GM23338 (cell line): ENCODE measurements around the gene SERINC5. TPM values are rescaled to one million over a fixed set of nuclear protein-coding genes. Genes with fewer than 3 reads are reported as not detected.

ENCODE experiments used
- ATAC-seq: fragments of 200-7000 bp; cut with Tn5 transposase; 3 replicates; pipeline ENCODE4 v1.9.1; 2020
- DNase-seq: peaks from one replicate; pipeline ENCODE4 v3.0.0-alpha.2; 2015; ENCODE audit warnings: low spot score
- H2AFZ ChIP-seq: fragments of 200-600 bp; sonication (generic); 2 replicates; pipeline ENCODE4 v1.8.0; 2016; ENCODE audit warnings: antibody characterized with exemption, mild to moderate bottlenecking, moderate library complexity
- H3F3A ChIP-seq: fragments of 200-600 bp; sonication (generic); replicated peaks from 2 replicates; pipeline ENCODE4 v1.8.0; 2017; ENCODE audit warnings: antibody characterized with exemption, mixed run types, low read depth
- H3K27ac ChIP-seq: fragments of 200-600 bp; sonication (generic); 2 replicates; pipeline ENCODE4 v1.6.1; 2016; ENCODE audit warnings: low read depth
- H3K27me3 ChIP-seq: fragments of 200-600 bp; sonication (generic); 2 replicates; pipeline ENCODE4 v1.8.0; 2016; ENCODE audit warnings: mild to moderate bottlenecking, mixed run types, moderate library complexity; ENCODE audit not compliant: insufficient read depth
- H3K36me3 ChIP-seq: fragments of 200-600 bp; sonication (generic); 2 replicates; pipeline ENCODE4 v1.8.0; 2016; ENCODE audit warnings: mild to moderate bottlenecking; ENCODE audit not compliant: insufficient read depth
- H3K4me1 ChIP-seq: fragments of 200-600 bp; sonication (generic); 2 replicates; pipeline ENCODE4 v1.8.0; 2016; ENCODE audit warnings: mild to moderate bottlenecking, moderate library complexity; ENCODE audit not compliant: insufficient read depth
- H3K4me2 ChIP-seq: fragments of 200-600 bp; sonication (generic); 2 replicates; pipeline ENCODE4 v1.7.1; 2017; ENCODE audit warnings: mixed run types
- H3K4me3 ChIP-seq: fragments of 200-600 bp; sonication (generic); 2 replicates; pipeline ENCODE4 v1.6.1; 2016; ENCODE audit warnings: mixed run types
- H3K79me2 ChIP-seq: fragments of 200-600 bp; sonication (generic); replicated peaks from 2 replicates; pipeline ENCODE4 v1.8.0; 2017; ENCODE audit warnings: mild to moderate bottlenecking; ENCODE audit not compliant: insufficient read depth
- H3K9me2 ChIP-seq: fragments of 200-600 bp; sonication (generic); 2 replicates; pipeline ENCODE4 v1.8.0; 2017; ENCODE audit not compliant: insufficient read depth
- H4K20me1 ChIP-seq: fragments of 200-600 bp; sonication (generic); replicated peaks from 2 replicates; pipeline ENCODE4 v1.8.0; 2017; ENCODE audit warnings: mild to moderate bottlenecking; ENCODE audit not compliant: insufficient read depth
- H3K27ac Mint-ChIP-seq: 2 replicates; pipeline ENCODE4 v1.8.0; 2020; ENCODE audit warnings: inconsistent platforms, mild to moderate bottlenecking, moderate library complexity, mixed read lengths
- H3K27me3 Mint-ChIP-seq: 3 replicates; pipeline ENCODE4 v1.8.0; 2022; ENCODE audit warnings: low read depth, mild to moderate bottlenecking, moderate library complexity, mixed read lengths, inconsistent platforms; ENCODE audit not compliant: insufficient read depth, poor library complexity
- H3K36me3 Mint-ChIP-seq: 3 replicates; pipeline ENCODE4 v1.8.0; 2021; ENCODE audit warnings: low read depth, mild to moderate bottlenecking, inconsistent platforms, moderate library complexity, mixed read lengths
- H3K4me1 Mint-ChIP-seq: 3 replicates; pipeline ENCODE4 v1.8.0; 2020; ENCODE audit warnings: mild to moderate bottlenecking, inconsistent platforms, mixed read lengths
- H3K4me3 Mint-ChIP-seq: 3 replicates; pipeline ENCODE4 v1.8.0; 2021; ENCODE audit warnings: moderate library complexity, mild to moderate bottlenecking, inconsistent platforms, mixed read lengths
- H3K9me3 Mint-ChIP-seq: 3 replicates; pipeline ENCODE4 v1.8.0; 2020; ENCODE audit warnings: moderate library complexity, mild to moderate bottlenecking, inconsistent platforms, mixed read lengths
- CREB1 ChIP-seq: fragments of 250-450 bp; sonication (Bioruptor Pico); IDR thresholded peaks from 2 replicates; pipeline ENCODE4 v1.5.0; 2020; ENCODE audit warnings: low read depth, mild to moderate bottlenecking, moderate library complexity
- EZH2 ChIP-seq: fragments of 200-600 bp; sonication (generic); IDR thresholded peaks from one replicate; pipeline ENCODE4 v1.8.0; 2017; ENCODE audit warnings: antibody characterized with exemption, mild to moderate bottlenecking, low read depth; ENCODE audit not compliant: unreplicated experiment
- EZH2phosphoT487 ChIP-seq: fragments of 200-600 bp; sonication (generic); IDR thresholded peaks from one replicate; pipeline ENCODE4 v1.8.1; 2018; ENCODE audit warnings: antibody characterized with exemption; ENCODE audit not compliant: unreplicated experiment
- NANOG ChIP-seq: IDR thresholded peaks from 2 replicates; pipeline ENCODE4 v1.6.1; 2016; ENCODE audit warnings: antibody characterized with exemption, borderline replicate concordance
- POLR2AphosphoS5 ChIP-seq: IDR thresholded peaks from 2 replicates; pipeline ENCODE4 v1.6.1; 2016; ENCODE audit warnings: antibody characterized with exemption, low read depth
- STAT1 ChIP-seq: IDR thresholded peaks from one replicate; pipeline ENCODE4 v1.6.1; 2016; ENCODE audit warnings: antibody characterized with exemption; ENCODE audit not compliant: unreplicated experiment
- ZNF114 ChIP-seq: fragments of 250-450 bp; sonication (Bioruptor Pico); IDR thresholded peaks from 2 replicates; pipeline ENCODE4 v1.5.0; 2020; ENCODE audit warnings: mild to moderate bottlenecking, moderate library complexity
- polyA plus RNA-seq: library from polyadenylated mRNA; unstranded; fragments of >200 nt; fragmentation: Nextera tagmentation; extraction: Ambion mirVana; gene quantifications from 2 replicates; pipeline ENCODE4 v1.2.1, GENCODE V29; 2016
- total RNA-seq: library from RNA; depleted of rRNA; stranded (reverse); fragments of >200 nt; shearing (Covaris generic); gene quantifications from 2 replicates; pipeline ENCODE4 v1.2.3, GENCODE V29; 2014
- TF ChIP-seq, protein P1 (sequence below): IDR thresholded peaks from 2 replicates; pipeline ENCODE4 v1.6.1; 2016; ENCODE audit warnings: antibody characterized with exemption
- TF ChIP-seq, protein P2 (sequence below): fragments of 250-450 bp; sonication (Bioruptor Pico); IDR thresholded peaks from 2 replicates; pipeline ENCODE4 v1.5.0; 2020; ENCODE audit warnings: mild to moderate bottlenecking, moderate library complexity
- TF ChIP-seq, protein P3 (sequence below), 2 experiments: fragments of 200-600 bp in 1 of 2; sonication (generic) in 1 of 2; conservative IDR thresholded peaks; 2 replicates each; pipeline versions ENCODE4 v1.5.1 to v1.6.1; 2016 to 2017; ENCODE audit warnings: antibody characterized with exemption in 2 of 2, low read depth in 2 of 2, mild to moderate bottlenecking in 2 of 2, moderate library complexity in 1 of 2

SERINC5 gene
- total and polyA plus RNA-seq, 2 experiments from 2014 or later, result 34.0 to 107 TPM

DNA sequence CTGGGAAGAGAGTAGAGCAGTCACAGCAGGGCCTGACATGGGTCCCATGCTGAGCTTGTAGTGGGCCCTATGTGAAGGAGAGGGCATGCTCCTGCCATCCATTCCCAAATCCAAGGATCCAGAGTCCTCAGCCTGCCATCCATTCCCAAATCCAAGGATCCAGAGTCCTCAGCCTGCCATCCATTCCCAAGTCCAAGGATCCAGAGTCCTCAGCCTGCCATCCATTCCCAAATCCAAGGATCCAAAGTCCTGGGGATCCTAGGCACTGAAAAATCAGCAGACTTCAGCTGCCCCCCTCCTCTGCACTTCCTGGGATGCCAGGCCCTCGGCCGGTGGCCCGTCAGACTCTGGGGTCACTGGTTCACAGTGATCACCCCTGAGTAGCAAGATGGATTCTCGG, 187.1 kb downstream of the SERINC5 start:
- TF ChIP-seq, protein P1, sequence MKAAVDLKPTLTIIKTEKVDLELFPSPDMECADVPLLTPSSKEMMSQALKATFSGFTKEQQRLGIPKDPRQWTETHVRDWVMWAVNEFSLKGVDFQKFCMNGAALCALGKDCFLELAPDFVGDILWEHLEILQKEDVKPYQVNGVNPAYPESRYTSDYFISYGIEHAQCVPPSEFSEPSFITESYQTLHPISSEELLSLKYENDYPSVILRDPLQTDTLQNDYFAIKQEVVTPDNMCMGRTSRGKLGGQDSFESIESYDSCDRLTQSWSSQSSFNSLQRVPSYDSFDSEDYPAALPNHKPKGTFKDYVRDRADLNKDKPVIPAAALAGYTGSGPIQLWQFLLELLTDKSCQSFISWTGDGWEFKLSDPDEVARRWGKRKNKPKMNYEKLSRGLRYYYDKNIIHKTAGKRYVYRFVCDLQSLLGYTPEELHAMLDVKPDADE, result no peak
- TF ChIP-seq STAT1, result no peak
- no peak for TF ChIP-seq EZH2
- TF ChIP-seq NANOG, result no peak
- TF ChIP-seq, protein P2, sequence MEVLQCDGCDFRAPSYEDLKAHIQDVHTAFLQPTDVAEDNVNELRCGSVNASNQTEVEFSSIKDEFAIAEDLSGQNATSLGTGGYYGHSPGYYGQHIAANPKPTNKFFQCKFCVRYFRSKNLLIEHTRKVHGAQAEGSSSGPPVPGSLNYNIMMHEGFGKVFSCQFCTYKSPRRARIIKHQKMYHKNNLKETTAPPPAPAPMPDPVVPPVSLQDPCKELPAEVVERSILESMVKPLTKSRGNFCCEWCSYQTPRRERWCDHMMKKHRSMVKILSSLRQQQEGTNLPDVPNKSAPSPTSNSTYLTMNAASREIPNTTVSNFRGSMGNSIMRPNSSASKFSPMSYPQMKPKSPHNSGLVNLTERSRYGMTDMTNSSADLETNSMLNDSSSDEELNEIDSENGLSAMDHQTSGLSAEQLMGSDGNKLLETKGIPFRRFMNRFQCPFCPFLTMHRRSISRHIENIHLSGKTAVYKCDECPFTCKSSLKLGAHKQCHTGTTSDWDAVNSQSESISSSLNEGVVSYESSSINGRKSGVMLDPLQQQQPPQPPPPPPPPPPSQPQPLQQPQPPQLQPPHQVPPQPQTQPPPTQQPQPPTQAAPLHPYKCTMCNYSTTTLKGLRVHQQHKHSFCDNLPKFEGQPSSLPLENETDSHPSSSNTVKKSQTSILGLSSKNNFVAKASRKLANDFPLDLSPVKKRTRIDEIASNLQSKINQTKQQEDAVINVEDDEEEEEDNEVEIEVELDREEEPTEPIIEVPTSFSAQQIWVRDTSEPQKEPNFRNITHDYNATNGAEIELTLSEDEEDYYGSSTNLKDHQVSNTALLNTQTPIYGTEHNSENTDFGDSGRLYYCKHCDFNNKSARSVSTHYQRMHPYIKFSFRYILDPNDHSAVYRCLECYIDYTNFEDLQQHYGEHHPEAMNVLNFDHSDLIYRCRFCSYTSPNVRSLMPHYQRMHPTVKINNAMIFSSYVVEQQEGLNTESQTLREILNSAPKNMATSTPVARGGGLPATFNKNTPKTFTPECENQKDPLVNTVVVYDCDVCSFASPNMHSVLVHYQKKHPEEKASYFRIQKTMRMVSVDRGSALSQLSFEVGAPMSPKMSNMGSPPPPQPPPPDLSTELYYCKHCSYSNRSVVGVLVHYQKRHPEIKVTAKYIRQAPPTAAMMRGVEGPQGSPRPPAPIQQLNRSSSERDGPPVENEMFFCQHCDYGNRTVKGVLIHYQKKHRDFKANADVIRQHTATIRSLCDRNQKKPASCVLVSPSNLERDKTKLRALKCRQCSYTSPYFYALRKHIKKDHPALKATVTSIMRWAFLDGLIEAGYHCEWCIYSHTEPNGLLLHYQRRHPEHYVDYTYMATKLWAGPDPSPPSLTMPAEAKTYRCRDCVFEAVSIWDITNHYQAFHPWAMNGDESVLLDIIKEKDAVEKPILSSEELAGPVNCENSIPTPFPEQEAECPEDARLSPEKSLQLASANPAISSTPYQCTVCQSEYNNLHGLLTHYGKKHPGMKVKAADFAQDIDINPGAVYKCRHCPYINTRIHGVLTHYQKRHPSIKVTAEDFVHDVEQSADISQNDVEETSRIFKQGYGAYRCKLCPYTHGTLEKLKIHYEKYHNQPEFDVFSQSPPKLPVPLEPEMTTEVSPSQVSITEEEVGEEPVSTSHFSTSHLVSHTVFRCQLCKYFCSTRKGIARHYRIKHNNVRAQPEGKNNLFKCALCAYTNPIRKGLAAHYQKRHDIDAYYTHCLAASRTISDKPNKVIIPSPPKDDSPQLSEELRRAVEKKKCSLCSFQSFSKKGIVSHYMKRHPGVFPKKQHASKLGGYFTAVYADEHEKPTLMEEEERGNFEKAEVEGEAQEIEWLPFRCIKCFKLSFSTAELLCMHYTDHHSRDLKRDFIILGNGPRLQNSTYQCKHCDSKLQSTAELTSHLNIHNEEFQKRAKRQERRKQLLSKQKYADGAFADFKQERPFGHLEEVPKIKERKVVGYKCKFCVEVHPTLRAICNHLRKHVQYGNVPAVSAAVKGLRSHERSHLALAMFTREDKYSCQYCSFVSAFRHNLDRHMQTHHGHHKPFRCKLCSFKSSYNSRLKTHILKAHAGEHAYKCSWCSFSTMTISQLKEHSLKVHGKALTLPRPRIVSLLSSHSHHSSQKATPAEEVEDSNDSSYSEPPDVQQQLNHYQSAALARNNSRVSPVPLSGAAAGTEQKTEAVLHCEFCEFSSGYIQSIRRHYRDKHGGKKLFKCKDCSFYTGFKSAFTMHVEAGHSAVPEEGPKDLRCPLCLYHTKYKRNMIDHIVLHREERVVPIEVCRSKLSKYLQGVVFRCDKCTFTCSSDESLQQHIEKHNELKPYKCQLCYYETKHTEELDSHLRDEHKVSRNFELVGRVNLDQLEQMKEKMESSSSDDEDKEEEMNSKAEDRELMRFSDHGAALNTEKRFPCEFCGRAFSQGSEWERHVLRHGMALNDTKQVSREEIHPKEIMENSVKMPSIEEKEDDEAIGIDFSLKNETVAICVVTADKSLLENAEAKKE, result no peak
- TF ChIP-seq CREB1 (CRISPR knock-in tag), result no peak
- TF ChIP-seq ZNF114, result no peak
- TF ChIP-seq, protein P3, sequence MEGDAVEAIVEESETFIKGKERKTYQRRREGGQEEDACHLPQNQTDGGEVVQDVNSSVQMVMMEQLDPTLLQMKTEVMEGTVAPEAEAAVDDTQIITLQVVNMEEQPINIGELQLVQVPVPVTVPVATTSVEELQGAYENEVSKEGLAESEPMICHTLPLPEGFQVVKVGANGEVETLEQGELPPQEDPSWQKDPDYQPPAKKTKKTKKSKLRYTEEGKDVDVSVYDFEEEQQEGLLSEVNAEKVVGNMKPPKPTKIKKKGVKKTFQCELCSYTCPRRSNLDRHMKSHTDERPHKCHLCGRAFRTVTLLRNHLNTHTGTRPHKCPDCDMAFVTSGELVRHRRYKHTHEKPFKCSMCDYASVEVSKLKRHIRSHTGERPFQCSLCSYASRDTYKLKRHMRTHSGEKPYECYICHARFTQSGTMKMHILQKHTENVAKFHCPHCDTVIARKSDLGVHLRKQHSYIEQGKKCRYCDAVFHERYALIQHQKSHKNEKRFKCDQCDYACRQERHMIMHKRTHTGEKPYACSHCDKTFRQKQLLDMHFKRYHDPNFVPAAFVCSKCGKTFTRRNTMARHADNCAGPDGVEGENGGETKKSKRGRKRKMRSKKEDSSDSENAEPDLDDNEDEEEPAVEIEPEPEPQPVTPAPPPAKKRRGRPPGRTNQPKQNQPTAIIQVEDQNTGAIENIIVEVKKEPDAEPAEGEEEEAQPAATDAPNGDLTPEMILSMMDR (conservative IDR thresholded peaks at IDR 0.05; ENCODE audit: low read depth in 2 of 2), result no peak
- no peak for TF ChIP-seq POLR2AphosphoS5
- TF ChIP-seq EZH2phosphoT487, result no peak

More for the DNA sequence above, 187.1 kb downstream of the SERINC5 start:
- Mint-ChIP-seq H3K27ac (no peak overlapping the region), H3K27me3 (peaks cover 2% of the 10 kb centered on the region), H3K36me3 (no peaks in the 10 kb centered on the region; the same call in 2 of the 3 replicates), H3K4me3 (no peak overlapping the region), H3K4me1 (peaks cover 10% of the 10 kb centered on the region), H3K9me3 (no peaks in the 10 kb centered on the region)
- no peaks in the 10 kb centered on the region for H3K9me2 ChIP-seq
- no peaks in the 10 kb centered on the region for H3K27me3 ChIP-seq
- no peak for DNase-seq
- H3K27ac ChIP-seq, result no peak overlapping the region
- peaks cover 5% of the 10 kb centered on the region; the same call in 1 of the 2 replicates for H3F3A ChIP-seq
- ATAC-seq, result no peak
- no peaks in the 10 kb centered on the region for H4K20me1 ChIP-seq
- H3K4me2 ChIP-seq, result no peak overlapping the region
- no peaks in the 10 kb centered on the region for H3K79me2 ChIP-seq
- no peaks in the 10 kb centered on the region for H3K36me3 ChIP-seq
- H3K4me1 ChIP-seq, result peaks cover 20% of the 10 kb centered on the region; the same call in 1 of the 2 replicates
- no peak overlapping the region for H3K4me3 ChIP-seq
- no peak overlapping the region for H2AFZ ChIP-seq
